Measurements from ENCODE around the gene MAPK13.
"Not testable (repeated sequence)": the region's sequence is repeated elsewhere in the genome, so short reads cannot be mapped to it uniquely, and the experiment has no call there.

MAPK13 gene

DNA sequence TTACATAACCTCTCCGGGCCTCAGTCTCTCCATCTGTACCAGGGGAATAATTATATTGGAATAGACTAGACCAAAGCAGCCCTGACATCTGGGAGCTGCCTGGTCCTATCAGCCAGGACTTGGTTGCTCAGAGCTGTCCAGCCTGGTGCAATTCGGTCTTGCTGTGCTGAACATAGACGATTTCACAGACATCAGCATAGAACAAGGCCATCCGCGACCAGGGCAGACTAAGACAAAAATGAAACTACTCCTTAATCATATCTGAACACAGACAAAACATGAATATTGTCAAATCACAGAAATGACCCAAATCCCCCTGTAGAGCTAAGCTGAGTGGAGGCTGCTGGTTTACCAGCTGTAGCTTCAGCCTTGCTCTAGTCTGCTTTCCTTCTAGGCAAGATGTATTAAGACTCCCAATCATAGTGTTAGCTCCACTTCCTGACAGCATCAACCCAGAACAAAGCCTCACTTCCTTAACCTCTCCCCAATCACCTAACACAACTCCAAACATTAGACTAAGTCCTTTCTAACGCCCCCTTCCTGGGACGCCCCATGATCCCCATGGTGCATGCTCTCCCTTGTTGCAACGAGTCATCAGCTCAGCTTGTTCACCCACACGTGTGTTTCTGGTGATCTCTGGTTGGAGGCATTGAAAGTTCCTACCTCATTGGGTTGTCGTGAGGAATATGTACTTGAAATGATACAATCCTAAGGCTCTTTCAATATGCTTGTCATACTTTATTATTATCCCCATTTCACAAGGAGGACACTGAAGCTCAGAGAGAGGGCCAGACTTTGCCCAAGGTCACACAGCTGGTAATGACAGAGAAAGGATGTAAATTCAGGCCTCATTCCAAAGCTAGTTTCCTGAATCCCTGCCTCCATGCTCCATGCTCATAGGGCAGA is 3.5 kb upstream of the MAPK13 start:
- in situ Hi-C loops (cut with MboI; ENCODE audit: low sequenced_read_pairs): no loop called here

DNA sequence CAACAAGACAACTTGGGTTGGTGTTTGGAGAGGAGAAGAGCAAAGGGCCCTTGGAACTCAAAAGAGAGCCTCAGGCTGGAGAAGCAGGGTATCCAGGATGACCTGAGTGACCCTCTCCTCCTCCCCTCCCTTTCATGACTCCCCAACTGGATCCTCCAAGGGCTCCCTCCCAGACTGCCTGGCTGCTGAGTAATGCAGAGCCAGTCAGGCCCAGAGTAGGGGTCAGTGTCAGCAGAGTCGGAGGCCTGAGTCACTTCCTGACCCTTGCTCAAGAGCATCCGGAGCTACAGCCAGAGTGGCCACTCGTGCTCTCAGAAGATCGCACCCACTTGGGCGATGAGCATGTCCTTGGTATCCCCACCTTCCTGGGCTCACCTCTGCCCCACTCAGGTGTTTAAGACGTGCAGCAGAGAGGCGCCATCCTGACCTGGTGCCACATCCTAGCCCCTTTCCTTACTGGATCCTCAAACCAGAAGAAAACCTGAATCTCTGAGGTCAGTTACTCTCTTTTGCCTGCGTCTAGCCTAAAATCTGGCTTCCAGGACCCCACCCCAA is 2.8 kb upstream of the MAPK13 start:
- in situ Hi-C loops (cut with MboI; ENCODE audit: low sequenced_read_pairs): no loop called here

DNA sequence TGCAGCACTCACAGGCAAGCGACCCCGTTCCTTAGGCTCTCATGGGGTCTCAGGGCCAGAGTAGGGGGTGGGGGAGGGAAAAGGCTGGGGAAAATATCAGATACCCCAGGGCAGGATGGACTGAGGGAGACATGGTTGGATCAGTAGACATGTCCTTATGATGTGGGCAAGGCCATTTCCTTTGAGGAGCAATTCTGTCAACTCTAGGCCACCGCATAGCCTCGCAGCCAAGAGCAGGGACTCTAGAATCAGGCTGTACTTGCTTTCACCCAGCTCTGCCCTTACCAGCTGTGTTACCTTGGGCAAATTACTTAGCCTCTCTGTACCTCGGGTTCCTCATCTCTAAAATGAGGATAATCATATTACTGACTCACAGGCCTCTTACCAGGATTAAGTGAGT is 2.2 kb upstream of the MAPK13 start:
- in situ Hi-C loops (cut with MboI; ENCODE audit: low sequenced_read_pairs): no loop called here

DNA sequence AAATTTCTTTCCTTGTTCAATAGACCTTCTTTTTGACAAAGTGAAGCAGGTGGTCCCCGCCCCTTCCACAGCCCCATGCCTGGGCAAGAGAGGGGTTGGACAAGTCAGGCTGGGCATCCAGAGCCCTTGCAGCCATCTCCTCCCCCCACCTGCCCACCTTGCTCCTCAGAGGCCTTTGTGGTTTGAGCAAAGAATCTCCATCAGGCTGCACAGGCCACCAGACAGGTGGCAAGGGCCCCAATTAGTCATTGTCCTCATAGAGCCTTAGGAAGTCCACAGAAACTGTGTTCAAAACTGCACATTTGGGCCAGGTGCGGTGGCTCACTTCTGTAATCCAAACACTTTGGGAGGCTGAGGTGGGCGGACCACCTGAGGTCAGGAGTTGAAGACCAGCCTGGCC is 1.5 kb upstream of the MAPK13 start:
- in situ Hi-C loops (cut with MboI; ENCODE audit: low sequenced_read_pairs): no loop called here

DNA sequence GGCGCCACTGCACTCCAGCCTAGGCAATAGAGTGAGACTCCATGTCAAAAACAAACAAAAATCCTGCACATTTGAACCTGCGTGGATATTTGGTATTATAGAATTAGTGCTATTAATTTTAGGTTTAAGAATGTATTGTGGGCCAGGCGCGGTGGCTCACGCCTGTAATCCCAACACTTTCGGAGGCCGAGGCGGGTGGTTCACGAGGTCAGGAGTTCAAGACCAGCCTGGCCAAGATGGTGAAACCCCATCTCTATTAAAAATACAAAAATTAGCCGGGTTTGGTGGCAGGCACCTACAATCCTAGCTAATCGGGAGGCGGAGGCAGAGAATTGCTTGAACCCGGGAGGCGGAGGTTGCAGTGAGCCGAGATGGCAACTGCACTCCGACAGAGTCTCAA is 979 bp upstream of the MAPK13 start:
- in situ Hi-C loops (cut with MboI; ENCODE audit: low sequenced_read_pairs): not testable (repeated sequence)

DNA sequence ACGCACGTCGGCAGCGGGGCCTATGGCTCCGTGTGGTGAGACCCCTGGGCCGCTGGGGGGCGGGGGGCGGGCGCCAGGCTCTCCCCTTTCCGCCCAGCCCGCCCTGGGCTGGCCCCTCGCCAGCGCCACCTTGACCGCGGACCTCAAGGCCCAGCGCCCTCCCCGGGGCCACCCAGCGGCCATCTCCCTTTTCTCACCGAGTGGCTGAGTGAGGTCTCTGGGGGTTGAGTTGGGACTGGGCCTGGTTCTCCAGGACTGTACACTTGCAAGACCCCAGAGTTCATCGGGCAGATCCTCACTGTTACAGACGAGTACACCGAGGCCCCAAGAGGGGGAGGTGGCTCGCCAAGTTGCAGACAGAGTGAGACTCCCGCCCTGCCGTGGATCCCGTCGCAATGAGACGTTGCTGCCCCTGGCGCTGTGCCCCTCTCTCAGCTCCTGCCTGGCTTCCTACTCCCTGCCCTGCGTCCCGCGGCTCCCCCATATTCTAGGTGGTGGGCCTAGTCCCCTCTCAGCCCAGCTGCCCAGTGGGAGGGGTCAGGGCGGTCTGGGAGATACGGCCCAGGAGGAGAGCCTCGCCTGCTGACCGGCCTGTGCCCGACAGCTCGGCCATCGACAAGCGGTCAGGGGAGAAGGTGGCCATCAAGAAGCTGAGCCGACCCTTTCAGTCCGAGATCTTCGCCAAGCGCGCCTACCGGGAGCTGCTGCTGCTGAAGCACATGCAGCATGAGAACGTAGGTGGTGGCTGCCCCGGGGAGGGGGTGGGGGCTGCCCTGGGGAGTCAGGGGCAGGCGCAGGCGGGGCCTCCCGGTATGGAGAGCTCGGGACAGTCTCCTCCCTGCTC is 576 bp downstream of the MAPK13 start:
- in situ Hi-C loops (cut with MboI; ENCODE audit: low sequenced_read_pairs): no loop called here

DNA sequence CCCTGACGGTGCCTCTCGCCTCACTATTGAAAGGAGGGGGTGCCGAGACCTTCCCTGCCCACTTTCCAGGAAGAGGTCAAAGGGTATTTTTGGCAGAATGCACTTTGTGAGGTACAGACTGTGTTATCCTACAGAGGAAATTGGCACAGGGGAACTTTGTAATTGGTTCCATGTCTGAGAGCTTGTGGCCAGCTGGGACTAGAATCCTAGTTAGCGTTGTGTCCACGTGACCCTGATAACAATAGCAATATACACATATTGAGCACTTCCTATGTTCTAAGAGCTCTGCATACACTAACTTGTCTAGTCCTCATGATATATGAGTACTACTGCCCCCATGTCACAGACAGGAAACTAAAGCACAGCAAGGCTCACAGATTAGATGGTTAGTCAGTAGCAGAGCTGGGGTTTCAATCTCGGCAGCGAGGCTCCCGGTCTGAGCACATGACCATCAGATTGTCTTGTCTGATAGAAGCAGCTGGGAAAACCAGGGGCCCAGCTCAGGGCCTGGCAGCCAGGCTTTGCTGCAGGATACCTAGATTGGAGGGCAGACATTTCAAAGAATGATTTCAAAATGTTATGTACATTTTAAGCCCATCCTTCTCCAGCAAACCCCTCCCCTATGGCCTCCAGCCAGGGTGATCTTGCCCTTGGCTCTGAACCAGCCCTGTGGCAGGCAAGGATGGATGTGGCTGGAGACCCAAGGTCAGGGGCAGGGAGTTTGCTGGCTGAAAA is 1.4 kb downstream of the MAPK13 start:
- in situ Hi-C loops (cut with MboI; ENCODE audit: low sequenced_read_pairs): no loop called here

DNA sequence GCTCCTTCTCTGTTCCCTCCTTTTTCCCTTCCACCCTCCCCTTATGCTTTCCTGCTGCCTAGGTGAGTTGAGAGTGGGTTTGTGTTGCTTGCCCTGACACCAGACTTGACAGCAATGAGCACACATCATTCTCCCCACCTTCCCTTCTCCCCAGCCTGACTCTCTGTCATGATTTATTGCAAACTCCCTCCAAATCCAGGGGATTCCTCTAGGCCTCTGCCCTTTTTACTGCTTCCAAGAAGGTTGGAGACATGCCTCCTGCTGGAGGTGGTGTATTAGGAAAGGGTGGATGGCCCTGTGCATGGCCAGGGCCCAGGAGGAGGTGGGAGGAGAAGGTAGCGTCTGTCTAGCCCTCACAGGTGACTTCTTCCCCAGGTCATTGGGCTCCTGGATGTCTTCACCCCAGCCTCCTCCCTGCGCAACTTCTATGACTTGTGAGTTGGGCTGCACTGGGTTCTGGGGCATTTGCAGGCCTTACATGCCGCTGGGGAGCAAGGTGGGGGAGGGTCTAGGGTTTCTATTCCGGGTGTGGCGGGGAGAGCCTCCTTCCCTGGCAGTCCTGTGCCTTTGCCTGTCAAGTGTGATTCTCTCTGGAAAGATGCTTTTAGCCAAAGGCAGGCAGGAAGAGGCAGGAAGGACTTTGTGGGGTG is 2.1 kb downstream of the MAPK13 start:
- in situ Hi-C loops (cut with MboI; ENCODE audit: low sequenced_read_pairs): no loop called here

DNA sequence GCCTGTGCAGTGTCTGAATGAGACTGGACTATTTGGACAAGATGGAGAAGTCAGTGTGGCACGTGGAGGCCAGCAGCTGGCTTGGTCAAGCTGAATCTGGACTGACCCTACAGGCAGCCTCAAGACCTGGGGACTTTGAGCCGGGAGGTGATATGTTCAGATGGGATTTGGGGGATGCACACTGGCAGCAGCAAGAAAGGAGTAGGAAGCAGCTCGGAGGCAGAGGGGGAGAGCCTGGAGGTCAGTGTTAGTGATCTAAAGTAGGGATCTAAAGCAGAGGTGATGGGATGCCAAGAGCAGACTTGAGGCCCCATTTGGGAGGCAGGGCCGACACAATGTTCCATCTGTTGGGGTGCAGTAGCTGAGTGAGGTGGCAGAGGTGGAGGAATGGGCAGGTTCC is 2.8 kb downstream of the MAPK13 start:
- in situ Hi-C loops (cut with MboI; ENCODE audit: low sequenced_read_pairs): no loop called here

DNA sequence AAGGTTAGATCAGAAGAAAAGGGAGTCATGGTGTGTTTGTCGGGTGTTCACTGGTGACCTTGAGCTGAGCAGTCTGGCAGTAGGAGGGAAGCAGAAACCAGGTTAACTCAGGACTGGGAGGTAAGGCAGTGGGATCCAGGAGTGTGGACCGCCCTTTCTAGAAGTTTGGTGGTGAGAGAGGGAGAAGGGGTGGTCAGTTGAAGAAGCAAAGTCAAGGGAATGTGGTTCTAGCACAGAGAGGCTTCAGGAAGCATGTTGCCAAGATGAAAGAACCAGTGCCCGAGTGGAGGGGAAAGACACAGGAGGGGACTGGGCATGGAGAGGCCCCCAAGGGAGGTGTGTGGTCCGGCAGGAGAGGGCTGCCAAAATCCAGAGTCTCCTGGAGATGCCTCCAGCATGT is 3.6 kb downstream of the MAPK13 start:
- in situ Hi-C loops (cut with MboI; ENCODE audit: low sequenced_read_pairs): no loop called here

DNA sequence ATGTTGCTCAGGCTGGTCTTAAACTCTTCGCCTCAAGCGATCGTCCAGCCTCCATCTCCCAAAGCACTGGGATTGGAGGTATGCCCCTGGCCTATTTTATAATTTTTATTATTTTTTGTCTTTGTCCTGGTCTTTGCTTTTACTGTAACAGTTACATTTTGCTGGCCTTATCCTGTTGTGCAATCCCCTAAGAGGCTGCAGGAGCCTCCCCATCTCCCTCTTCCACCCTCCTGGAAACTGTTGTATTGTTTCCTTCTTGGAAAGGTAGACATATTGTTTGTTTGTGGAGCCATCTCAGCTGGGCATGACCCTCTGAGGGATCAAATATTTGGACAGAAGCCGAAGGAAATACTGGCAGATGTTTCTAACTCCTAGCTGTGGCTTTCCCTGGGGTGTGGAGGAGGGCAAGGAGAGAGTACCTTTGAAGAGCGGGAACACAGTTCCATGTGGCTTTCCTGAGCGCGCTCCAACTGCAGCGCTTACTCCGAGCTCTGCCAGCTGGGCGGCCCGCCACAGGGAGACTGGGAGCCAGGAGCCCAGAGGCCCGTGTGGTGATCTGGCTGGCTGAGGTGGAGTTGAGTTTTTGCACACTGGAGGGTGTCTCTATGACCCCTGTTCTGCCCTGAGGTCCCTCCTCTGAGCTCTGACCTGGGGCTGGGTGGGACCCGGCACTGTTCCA is 4.9 kb downstream of the MAPK13 start:
- in situ Hi-C loops (cut with MboI; ENCODE audit: low sequenced_read_pairs): no loop called here

DNA sequence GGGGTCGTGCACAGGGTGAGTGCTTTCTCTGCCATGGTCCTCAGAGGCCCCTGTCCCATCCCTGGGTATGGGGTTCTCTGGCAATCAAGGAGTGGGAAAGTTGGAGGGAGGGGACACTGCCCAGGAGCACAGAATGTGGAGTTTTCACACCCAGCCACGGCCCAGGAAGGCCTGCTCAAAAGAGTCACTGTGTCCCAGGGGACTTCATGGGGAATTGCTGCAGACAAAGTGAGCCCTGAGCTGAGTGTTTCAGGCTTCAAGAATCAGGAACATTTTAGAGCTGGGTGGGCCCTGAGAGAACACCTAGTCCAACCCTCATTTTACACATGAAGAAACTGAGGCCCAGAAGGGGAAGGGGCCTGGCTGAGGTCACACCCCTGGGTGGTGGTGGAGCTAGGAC is 5.7 kb downstream of the MAPK13 start:
- in situ Hi-C loops (cut with MboI; ENCODE audit: low sequenced_read_pairs): no loop called here

DNA sequence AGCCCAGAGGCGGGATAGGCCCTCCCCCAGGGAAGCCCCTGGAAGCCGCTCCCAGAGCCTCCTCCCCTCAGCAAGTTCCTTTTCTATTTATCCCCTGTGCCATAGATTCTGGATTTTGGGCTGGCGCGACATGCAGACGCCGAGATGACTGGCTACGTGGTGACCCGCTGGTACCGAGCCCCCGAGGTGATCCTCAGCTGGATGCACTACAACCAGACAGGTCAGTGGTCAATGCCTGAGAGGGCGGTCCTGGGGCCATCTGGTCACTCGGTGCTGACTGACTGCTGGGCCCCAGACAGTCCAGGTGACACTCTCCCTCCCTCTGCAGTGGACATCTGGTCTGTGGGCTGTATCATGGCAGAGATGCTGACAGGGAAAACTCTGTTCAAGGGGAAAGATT is 6.2 kb downstream of the MAPK13 start:
- in situ Hi-C loops (cut with MboI; ENCODE audit: low sequenced_read_pairs): no loop called here

DNA sequence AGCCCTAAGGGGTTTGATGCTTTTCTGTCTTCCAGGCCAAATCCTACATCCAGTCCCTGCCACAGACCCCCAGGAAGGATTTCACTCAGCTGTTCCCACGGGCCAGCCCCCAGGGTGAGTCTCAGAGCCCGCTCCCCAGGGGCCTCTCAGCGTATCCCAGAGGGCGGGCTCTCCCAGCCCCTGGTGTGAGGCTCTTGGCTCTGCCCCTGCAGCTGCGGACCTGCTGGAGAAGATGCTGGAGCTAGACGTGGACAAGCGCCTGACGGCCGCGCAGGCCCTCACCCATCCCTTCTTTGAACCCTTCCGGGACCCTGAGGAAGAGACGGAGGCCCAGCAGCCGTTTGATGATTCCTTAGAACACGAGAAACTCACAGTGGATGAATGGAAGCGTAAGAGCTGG is 8.4 kb downstream of the MAPK13 start:
- in situ Hi-C loops (cut with MboI; ENCODE audit: low sequenced_read_pairs): no loop called here

DNA sequence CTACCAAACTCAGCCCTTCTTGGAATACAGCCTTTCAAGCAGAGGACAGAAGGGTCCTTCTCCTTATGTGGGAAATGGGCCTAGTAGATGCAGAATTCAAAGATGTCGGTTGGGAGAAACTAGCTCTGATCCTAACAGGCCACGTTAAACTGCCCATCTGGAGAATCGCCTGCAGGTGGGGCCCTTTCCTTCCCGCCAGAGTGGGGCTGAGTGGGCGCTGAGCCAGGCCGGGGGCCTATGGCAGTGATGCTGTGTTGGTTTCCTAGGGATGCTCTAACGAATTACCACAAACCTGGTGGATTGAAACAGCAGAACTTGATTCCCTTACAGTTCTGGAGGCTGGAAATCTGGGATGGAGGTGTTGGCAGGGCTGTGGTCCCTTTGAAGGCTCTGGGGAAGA is 9.1 kb downstream of the MAPK13 start:
- in situ Hi-C loops (cut with MboI; ENCODE audit: low sequenced_read_pairs): no loop called here

DNA sequence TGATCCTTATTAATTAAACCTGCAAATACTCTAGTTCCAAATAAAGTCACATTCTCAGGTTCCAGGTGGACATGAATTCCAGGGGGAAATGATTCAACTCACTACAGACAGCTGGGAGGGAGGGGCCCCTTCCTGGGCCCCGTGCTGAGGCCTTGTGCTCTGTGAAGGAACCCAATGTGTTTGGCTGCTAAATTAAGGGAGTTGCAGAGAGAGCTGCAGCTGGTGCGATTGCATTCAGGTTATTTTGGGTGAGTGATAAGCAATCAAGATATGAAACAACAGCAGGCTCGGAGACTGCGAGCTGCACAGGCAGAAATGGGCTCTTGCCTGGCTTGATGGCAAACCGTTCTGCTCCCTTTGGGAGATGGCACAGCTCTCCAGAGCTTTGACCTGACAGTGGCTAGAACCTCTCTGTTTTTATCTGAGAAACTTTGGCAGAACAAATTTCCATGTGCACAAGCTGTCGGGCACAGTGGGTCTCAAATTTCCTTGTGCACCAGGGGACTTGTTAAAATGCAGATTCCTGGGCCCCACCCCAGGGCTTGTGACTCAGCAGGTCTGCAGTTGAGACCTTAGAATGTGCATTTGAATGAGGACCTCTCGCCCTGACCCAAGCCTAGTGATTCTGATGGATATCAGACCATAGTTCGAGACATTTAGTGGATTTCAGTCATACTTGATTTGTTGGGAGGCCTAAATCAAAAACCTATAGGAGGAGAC is 9.8 kb downstream of the MAPK13 start:
- in situ Hi-C loops (cut with MboI; ENCODE audit: low sequenced_read_pairs): no loop called here

DNA sequence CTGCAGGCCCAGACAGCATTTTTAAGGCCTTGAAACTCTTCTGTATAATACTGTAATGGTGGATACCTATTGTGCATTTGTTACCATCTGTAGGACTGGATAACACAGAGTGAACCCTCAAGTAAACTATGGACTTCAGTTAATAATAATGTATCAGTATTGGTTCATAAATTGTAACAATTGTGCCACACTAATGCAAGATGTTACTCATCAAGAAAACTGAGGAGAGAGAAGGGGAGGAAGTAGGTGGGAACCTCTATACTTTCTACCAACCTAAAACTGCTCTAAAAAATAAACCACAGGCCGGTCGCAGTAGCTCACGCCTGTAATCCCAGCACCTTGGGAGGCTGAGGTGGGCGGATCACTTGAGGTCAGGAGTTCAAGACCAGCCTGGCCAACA is 10.8 kb downstream of the MAPK13 start:
- in situ Hi-C loops (cut with MboI; ENCODE audit: low sequenced_read_pairs): no loop called here

DNA sequence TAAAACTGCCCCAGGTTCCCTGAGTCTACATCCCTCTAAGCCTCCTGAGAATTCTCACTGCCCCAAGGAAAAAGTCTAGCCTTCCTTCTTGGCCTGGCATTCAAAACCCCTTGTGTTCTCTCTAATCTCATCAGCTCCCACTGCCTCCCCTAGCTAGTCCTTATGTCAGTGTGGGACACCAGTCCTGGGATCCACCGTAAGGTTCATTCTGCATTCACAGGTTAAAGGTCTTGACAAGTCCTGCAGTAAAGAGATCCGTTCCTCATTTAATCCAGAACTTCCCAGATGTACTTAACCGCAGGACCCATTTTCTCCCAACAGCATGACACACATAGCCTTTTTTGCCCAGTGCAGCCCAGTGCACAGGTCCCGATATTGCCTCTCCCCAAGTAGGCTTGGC is 11.6 kb downstream of the MAPK13 start:
- in situ Hi-C loops (cut with MboI; ENCODE audit: low sequenced_read_pairs): no loop called here
